IMR-90 (cell line): Measurements from ENCODE around the gene ATP2B2. TPM values are rescaled to one million over a fixed set of nuclear protein-coding genes. Genes with fewer than 3 reads are reported as not detected.

Experiments
- ATAC-seq: fragments of 200-7000 bp; cut with Tn5 transposase; 2 replicates; pipeline ENCODE4 v1.9.1; 2020; ENCODE audit warnings: low read depth, mild to moderate bottlenecking, moderate library complexity
- BruUV-seq: library from RNA; stranded (reverse); fragments of 400-500 nt; replicated peaks from 2 replicates; lab custom pipeline; 2021; lab: Mats Ljungman, UMichigan
- CTCF ChIA-PET: fragments of 300-600 bp; formaldehyde crosslinking; extraction: SDS; loops from one replicate; lab custom pipeline; 2021; ENCODE audit warnings: antibody characterized with exemption; lab: Yijun Ruan, JAX
- POLR2A ChIA-PET: fragments of 300-600 bp; sonication (Branson Sonifier 250); formaldehyde crosslinking; loops from one replicate; lab custom pipeline; 2022; ENCODE audit warnings: antibody characterized with exemption; ENCODE audit not compliant: unreplicated experiment; lab: Charles Lee
- DNase-seq: peaks from one replicate; pipeline ENCODE4 v3.0.0; 2013
- H2AFZ ChIP-seq: replicated peaks from 2 replicates; pipeline ENCODE3; 2013; ENCODE audit warnings: low read length, mild to moderate bottlenecking; ENCODE audit not compliant: poor library complexity
- H2AK5ac ChIP-seq: 2 replicates; pipeline ENCODE4 v1.6.1; 2013; ENCODE audit warnings: low read depth, low read length, inconsistent platforms
- H2AK9ac ChIP-seq: replicated peaks from 2 replicates; pipeline ENCODE3; 2013; ENCODE audit warnings: mild to moderate bottlenecking, low read depth, low read length, moderate library complexity; ENCODE audit not compliant: poor library complexity
- H2BK120ac ChIP-seq: 2 replicates; pipeline ENCODE4 v1.6.1; 2013; ENCODE audit warnings: low read depth, low read length, inconsistent platforms
- H2BK15ac ChIP-seq: 3 replicates; pipeline ENCODE4 v1.6.1; 2013; ENCODE audit warnings: low read depth, low read length, inconsistent platforms
- H2BK20ac ChIP-seq: 2 replicates; pipeline ENCODE4 v1.6.1; 2013; ENCODE audit warnings: low read depth, mild to moderate bottlenecking, inconsistent platforms, low read length, moderate library complexity
- H2BK5ac ChIP-seq: 2 replicates; pipeline ENCODE4 v1.6.1; 2013; ENCODE audit warnings: mild to moderate bottlenecking, low read depth, low read length, inconsistent platforms; ENCODE audit not compliant: poor library complexity, severe bottlenecking
- H3K14ac ChIP-seq: replicated peaks from 2 replicates; pipeline ENCODE4 v1.6.1; 2013; ENCODE audit warnings: low read depth, low read length, inconsistent platforms
- H3K18ac ChIP-seq: 2 replicates; pipeline ENCODE4 v1.6.1; 2013; ENCODE audit warnings: low read depth, low read length, control low read depth
- H3K23ac ChIP-seq: 2 replicates; pipeline ENCODE4 v1.6.1; 2013; ENCODE audit warnings: low read depth, low read length, inconsistent platforms
- H3K27ac ChIP-seq: 2 replicates; pipeline ENCODE4 v1.5.1; 2013; ENCODE audit warnings: mild to moderate bottlenecking, control low read depth, low read length; ENCODE audit not compliant: insufficient read depth
- H3K27me3 ChIP-seq: 2 replicates; pipeline ENCODE4 v1.6.1; 2013; ENCODE audit warnings: low read length; ENCODE audit not compliant: control insufficient read depth, insufficient read depth
- H3K36me3 ChIP-seq: 2 replicates; pipeline ENCODE4 v1.6.1; 2013; ENCODE audit warnings: low read length, mixed read lengths; ENCODE audit not compliant: control insufficient read depth, insufficient read depth
- H3K4ac ChIP-seq: 2 replicates; pipeline ENCODE4 v1.6.1; 2013; ENCODE audit warnings: low read depth, low read length, inconsistent platforms
- H3K4me1 ChIP-seq: 2 replicates; pipeline ENCODE4 v1.6.1; 2013; ENCODE audit warnings: low read length, mixed read lengths; ENCODE audit not compliant: control insufficient read depth, insufficient read depth
- H3K4me2 ChIP-seq: 2 replicates; pipeline ENCODE4 v1.6.1; 2013; ENCODE audit warnings: low read depth, mild to moderate bottlenecking, control low read depth, low read length, moderate library complexity
- H3K4me3 ChIP-seq: 2 replicates; pipeline ENCODE4 v1.5.1; 2013; ENCODE audit warnings: low read depth, mild to moderate bottlenecking, control low read depth, low read length, moderate library complexity; ENCODE audit not compliant: insufficient read depth
- H3K56ac ChIP-seq: 2 replicates; pipeline ENCODE4 v1.6.1; 2013; ENCODE audit warnings: low read length, inconsistent platforms; ENCODE audit not compliant: insufficient read depth; ENCODE audit errors: extremely low read depth
- H3K79me1 ChIP-seq, 2 experiments: 2 replicates each; pipeline ENCODE4 v1.6.1; 2013; ENCODE audit warnings: low read length in 2 of 2, inconsistent platforms in 1 of 2, low read depth in 1 of 2
- H3K9ac ChIP-seq: 2 replicates; pipeline ENCODE4 v1.6.1; 2013; ENCODE audit warnings: low read depth, low read length, control low read depth
- H3K9me1 ChIP-seq: 2 replicates; pipeline ENCODE4 v1.6.1; 2013; ENCODE audit warnings: low read length, inconsistent platforms; ENCODE audit not compliant: insufficient read depth
- H3K9me3 ChIP-seq: 2 replicates; pipeline ENCODE4 v1.6.1; 2013; ENCODE audit warnings: low read length; ENCODE audit not compliant: control insufficient read depth, insufficient read depth
- H4K20me1 ChIP-seq: 2 replicates; pipeline ENCODE4 v1.6.1; 2013; ENCODE audit warnings: low read length, inconsistent platforms; ENCODE audit not compliant: insufficient read depth
- H4K5ac ChIP-seq: 2 replicates; pipeline ENCODE4 v1.6.1; 2013; ENCODE audit warnings: mild to moderate bottlenecking, low read depth, low read length, control low read depth
- H4K8ac ChIP-seq, 2 experiments: 2 replicates each; pipeline ENCODE4 v1.6.1; 2013; ENCODE audit warnings: low read depth in 2 of 2, low read length in 2 of 2, control low read depth in 1 of 2, inconsistent platforms in 1 of 2
- H4K91ac ChIP-seq: 2 replicates; pipeline ENCODE4 v1.6.1; 2013; ENCODE audit warnings: low read depth, low read length, inconsistent platforms; ENCODE audit not compliant: insufficient read depth
- BHLHE40 ChIP-seq: fragments of 150-350 bp; IDR thresholded peaks from 2 replicates; pipeline ENCODE4 v1.6.1; 2016; ENCODE audit warnings: mild to moderate bottlenecking, low read depth, low read length
- CEBPB ChIP-seq: IDR thresholded peaks from 2 replicates; pipeline ENCODE4 v1.6.1; 2012; ENCODE audit warnings: low read depth, low read length, improper control_type of control experiment
- CHD1 ChIP-seq: IDR thresholded peaks from 2 replicates; pipeline ENCODE4 v1.6.1; 2012; ENCODE audit warnings: low read depth, low read length, improper control_type of control experiment
- CTCF ChIP-seq: conservative IDR thresholded peaks from 2 replicates; pipeline ENCODE4 v1.5.1; 2012; ENCODE audit warnings: mild to moderate bottlenecking, low read depth, low read length, improper control_type of control experiment
- ELK1 ChIP-seq: fragments of 150-350 bp; IDR thresholded peaks from 2 replicates; pipeline ENCODE4 v1.6.1; 2016; ENCODE audit warnings: low read depth, mild to moderate bottlenecking, low read length, moderate library complexity, borderline replicate concordance
- FOS ChIP-seq: fragments of 150-350 bp; IDR thresholded peaks from 2 replicates; pipeline ENCODE4 v1.6.1; 2016; ENCODE audit warnings: low read depth, low read length
- MAFK ChIP-seq: IDR thresholded peaks from 2 replicates; pipeline ENCODE4 v1.6.1; 2012; ENCODE audit warnings: low read depth, low read length, improper control_type of control experiment
- MAZ ChIP-seq: IDR thresholded peaks from 2 replicates; pipeline ENCODE4 v1.6.1; 2012; ENCODE audit warnings: low read depth, mild to moderate bottlenecking, low read length, improper control_type of control experiment, moderate library complexity, borderline replicate concordance
- MXI1 ChIP-seq: IDR thresholded peaks from 2 replicates; pipeline ENCODE4 v1.6.1; 2012; ENCODE audit warnings: low read depth, mild to moderate bottlenecking, low read length, moderate library complexity, borderline replicate concordance
- NFE2L2 ChIP-seq: fragments of 150-350 bp; IDR thresholded peaks from 2 replicates; pipeline ENCODE4 v1.6.1; 2016; ENCODE audit warnings: low read depth, mild to moderate bottlenecking, low read length
- POLR2A ChIP-seq: IDR thresholded peaks from 2 replicates; pipeline ENCODE4 v1.6.1; 2012; ENCODE audit warnings: mild to moderate bottlenecking, low read depth, low read length
- RAD21 ChIP-seq: IDR thresholded peaks from 2 replicates; pipeline ENCODE4 v1.6.1; 2012; ENCODE audit warnings: low read length, improper control_type of control experiment
- RCOR1 ChIP-seq: IDR thresholded peaks from 2 replicates; pipeline ENCODE4 v1.6.1; 2012; ENCODE audit warnings: mild to moderate bottlenecking, low read length, improper control_type of control experiment; ENCODE audit not compliant: insufficient replicate concordance
- RFX5 ChIP-seq: IDR thresholded peaks from 2 replicates; pipeline ENCODE4 v1.8.0; 2012; ENCODE audit warnings: low read depth, mild to moderate bottlenecking, low read length, moderate library complexity
- SMC3 ChIP-seq: fragments of 150-350 bp; IDR thresholded peaks from 2 replicates; pipeline ENCODE4 v1.6.1; 2016; ENCODE audit warnings: low read depth, mild to moderate bottlenecking, antibody characterized with exemption, low read length, moderate library complexity
- WGBS, 2 experiments: methylation state at CpG; one replicate each; pipeline versions ENCODE4 v1.1.5 to v1.1.7; 2013; ENCODE audit warnings: missing lambda C conversion rate in 2 of 2; ENCODE audit not compliant: insufficient read length in 1 of 2; ENCODE audit errors: extremely low coverage in 2 of 2; 5-methylcytosine and 5-hydroxymethylcytosine counted together
- dilution Hi-C: fragments of 300-500 bp; cut with HindIII; formaldehyde crosslinking; loops from one replicate; pipeline ENCODE4 v1.14.3; 2018; ENCODE audit warnings: low sequenced_read_pairs; ENCODE audit not compliant: unreplicated experiment
- in situ Hi-C: fragments of 300-500 bp; cut with MboI; formaldehyde crosslinking; loops from 3 replicates; pipeline ENCODE4 v1.14.3; 2019; ENCODE audit warnings: low sequenced_read_pairs, inconsistent platforms, mixed read lengths
- intact Hi-C: fragments of 100-400 bp; cut with micrococcal nuclease; formaldehyde crosslinking; loops from 2 replicates; pipeline ENCODE4 v1.10.0; 2022
- polyA plus RNA-seq, 3 experiments: library from polyadenylated mRNA; depleted of rRNA; stranded (reverse); fragments of >200 nt; gene quantifications; 2 replicates each; pipeline ENCODE4 v1.2.3, GENCODE V29; 2012; ENCODE audit warnings: low replicate concordance in 1 of 3
- total RNA-seq: library from RNA; depleted of rRNA; stranded (reverse); fragments of >200 nt; gene quantifications from 2 replicates; pipeline ENCODE4 v1.2.3, GENCODE V29; 2012

Gene ATP2B2
- total and polyA plus RNA-seq, 2 of the 4 experiments (the other 2 are of a cell fraction), result under 0.01 to 0.02 TPM

GRCh38 chr3:10315101-10315500 is 190.3 kb downstream of the ATP2B2 start:
- Histone ChIP-seq H3K18ac (no peak overlapping the region), H3K56ac (no peak overlapping the region), H2BK15ac (no peak overlapping the region), H3K14ac (no peak overlapping the region), H2BK120ac (no peak overlapping the region), H3K23ac (no peak overlapping the region), H4K91ac (no peak overlapping the region), H4K5ac (no peak overlapping the region), H3K36me3 (peaks cover 71% of the 10 kb centered on the region), H3K79me1 (peaks cover 40 to 93% of the 10 kb centered on the region in 2 experiments), H3K4me3 (no peak overlapping the region), H2AK9ac (no peak overlapping the region), H3K27me3 (no peaks in the 10 kb centered on the region), H4K8ac (no peak overlapping the region), H3K27ac (no peak overlapping the region), H2BK20ac (no peak overlapping the region), H3K9ac (no peak overlapping the region), H3K9me3 (no peaks in the 10 kb centered on the region), H4K20me1 (peaks cover 85% of the 10 kb centered on the region), H3K4me1 (peaks cover 16% of the 10 kb centered on the region), H2AK5ac (no peak overlapping the region), H3K4me2 (no peak overlapping the region), H2AFZ (no peak overlapping the region), H2BK5ac (no peak overlapping the region), H3K9me1 (peaks cover 24% of the 10 kb centered on the region), H3K4ac (no peak overlapping the region)
- in situ Hi-C loops (no loop called here), intact Hi-C loops (no loop called here), dilution Hi-C loops (no loop called here)
- DNase-seq (no peak), ATAC-seq (no peak)
- no peak for TF ChIP-seq CEBPB
- no peak for TF ChIP-seq CHD1
- TF ChIP-seq POLR2A, result no peak
- TF ChIP-seq NFE2L2, result no peak
- TF ChIP-seq FOS, result no peak
- no peak for TF ChIP-seq MXI1
- TF ChIP-seq MAZ, result no peak
- no peak for TF ChIP-seq RFX5
- no peak for TF ChIP-seq MAFK
- TF ChIP-seq CTCF, result no peak
- no peak for TF ChIP-seq RCOR1
- no peak for TF ChIP-seq ELK1
- TF ChIP-seq BHLHE40, result no peak
- no peak for TF ChIP-seq RAD21
- no peak for TF ChIP-seq SMC3
- WGBS, 2 experiments, result 100% methylated on average over 3 of the region's 14 CpGs; no CpG with 5 or more reads in 1 of the 2 experiments
- POLR2A ChIA-PET, result no interaction called here
- BruUV-seq, result no TSS peak
- CTCF ChIA-PET, result no interaction called here
